ENCODE data around the gene AKAP8.

GRCh38 chr19:15353908-15354307 is 25.7 kb downstream of the AKAP8 start:
- TF ChIP-seq POLR2A (IDR thresholded peaks at IDR 0.05): no peak
- no peak for TF ChIP-seq CTCF (IDR thresholded peaks at IDR 0.05)
- TF ChIP-seq EP300 (IDR thresholded peaks at IDR 0.05): no peak
